LNCaP clone FGC (cell line): Measurements from ENCODE around the gene DDX25.
A peak's percentile ranks its signal among the peaks of the same experiment; 100 is the strongest.

Experiments used
- DNase-seq: peaks from one replicate; pipeline ENCODE4 v3.0.0-alpha.2; 2011; ENCODE audit warnings: low read depth
- H3K4me3 ChIP-seq: 2 replicates; pipeline ENCODE4 v1.5.1; 2011; ENCODE audit warnings: mild to moderate bottlenecking, low read depth, low read length, control low read depth
- CTCF ChIP-seq: IDR thresholded peaks from 2 replicates; pipeline ENCODE4 v1.5.1; 2012; ENCODE audit warnings: mild to moderate bottlenecking; ENCODE audit not compliant: control insufficient read depth, insufficient read depth; ENCODE audit errors: extremely low read depth

The DDX25 gene

GRCh38 chr11:125874556-125875124 is 29.7 kb upstream of the DDX25 start:
- H3K4me3 ChIP-seq: peak overlapping the region; percentile 56
- peak; percentile 97 for TF ChIP-seq CTCF
- DNase-seq: peak; percentile 38

GRCh38 chr11:125881291-125881690 is 23.0 kb upstream of the DDX25 start:
- H3K4me3 ChIP-seq: no peak overlapping the region
- no peak for DNase-seq
- no peak for TF ChIP-seq CTCF

- H3K4me3 ChIP-seq: no peak overlapping the region
- no peak for TF ChIP-seq CTCF
- DNase-seq: no peak
Measured at GRCh38 chr11:125883375-125883774, 20.9 kb upstream of the DDX25 start.

GRCh38 chr11:125886997-125887372 is 17.3 kb upstream of the DDX25 start:
- TF ChIP-seq CTCF: no peak
- H3K4me3 ChIP-seq: no peak overlapping the region
- DNase-seq: no peak

- H3K4me3 ChIP-seq: peak within 1 kb of the TSS; percentile 56
- DNase-seq: no peak
- TF ChIP-seq CTCF: peak; percentile 32
Measured at GRCh38 chr11:125887373-125888324, 16.7 kb upstream of the DDX25 start, which contains the start of gene HYLS1. Gene HYLS1 (plus strand): TSS chr11:125887668. CDS start chr11:125899369, 11,701 bp downstream.

GRCh38 chr11:125890447-125891100 is 13.7 kb upstream of the DDX25 start:
- no peak for DNase-seq
- no peak for TF ChIP-seq CTCF
- H3K4me3 ChIP-seq: no peak overlapping the region
